GM12878 (cell line): ENCODE results near the gene RAP2C. TPM values are rescaled to one million over a fixed set of nuclear protein-coding genes. Genes with fewer than 3 reads are reported as not detected.
A peak's percentile ranks its signal among the peaks of the same experiment; 100 is the strongest.

ENCODE experiments used
- ATAC-seq: fragments of 200-7000 bp; cut with Tn5 transposase; 3 replicates; pipeline ENCODE4 v1.9.1; 2020; ENCODE audit warnings: mild to moderate bottlenecking, moderate library complexity
- Bru-seq: library from RNA; stranded (reverse); fragments of 400-500 nt; gene quantifications from one replicate; lab custom pipeline; 2021; lab: Mats Ljungman, UMichigan
- BruChase-seq, 2 experiments: library from RNA; stranded (reverse); fragments of 400-500 nt; gene quantifications; one replicate each; lab custom pipeline; 2021; lab: Mats Ljungman, UMichigan
- BruUV-seq: library from RNA; stranded (reverse); fragments of 400-500 nt; replicated peaks from 2 replicates; lab custom pipeline; 2021; lab: Mats Ljungman, UMichigan
- CTCF ChIA-PET: fragments of 300-600 bp; sonication (Branson Sonifier 250); formaldehyde crosslinking; extraction: SDS; loops from one replicate; lab custom pipeline; 2021; ENCODE audit warnings: inconsistent platforms; lab: Yijun Ruan, JAX
- POLR2A ChIA-PET: fragments of 350-600 bp; formaldehyde crosslinking; extraction: SDS; loops from one replicate; lab custom pipeline; 2021; ENCODE audit warnings: inconsistent platforms; lab: Charles Lee
- RAD21 ChIA-PET: fragments of 300-600 bp; sonication (Branson Sonifier 250); formaldehyde crosslinking; loops from one replicate; lab custom pipeline; 2023; ENCODE audit warnings: antibody characterized with exemption; ENCODE audit not compliant: unreplicated experiment; lab: Charles Lee
- SMC1A ChIA-PET: fragments of 300-600 bp; sonication (Branson Sonifier 250); formaldehyde crosslinking; loops from one replicate; lab custom pipeline; 2023; ENCODE audit not compliant: unreplicated experiment, uncharacterized antibody; lab: Charles Lee
- DNase-seq: peaks from one replicate; pipeline ENCODE4 v3.0.0-alpha.2; 2011; ENCODE audit warnings: low read depth, low spot score
- FAIRE-seq: peaks from 3 replicates; lab custom pipeline; 2011; peaks lifted over from hg19 to GRCh38; lab: Jason Lieb, UNC
- H2AFZ ChIP-seq: 2 replicates; pipeline ENCODE4 v1.6.0; 2011; ENCODE audit warnings: low read depth, low read length, control low read depth; ENCODE audit not compliant: control insufficient read depth
- H3K27ac ChIP-seq: 2 replicates; pipeline ENCODE4 v1.5.1; 2011; ENCODE audit warnings: control low read depth; ENCODE audit not compliant: control insufficient read depth, insufficient read depth
- H3K27me3 ChIP-seq, 2 experiments: replicated peaks in 1 of 2; 2 replicates each; pipeline versions ENCODE4 v1.6.0 to v1.6.1; 2011; ENCODE audit warnings: low read length in 1 of 2; ENCODE audit not compliant: control insufficient read depth in 2 of 2, insufficient read depth in 2 of 2
- H3K36me3 ChIP-seq, 2 experiments: 2 replicates each; pipeline ENCODE4 v1.5.1; 2011; ENCODE audit warnings: low read length in 1 of 2; ENCODE audit not compliant: control insufficient read depth in 2 of 2, insufficient read depth in 2 of 2
- H3K4me1 ChIP-seq: 2 replicates; pipeline ENCODE4 v1.6.1; 2011; ENCODE audit warnings: mild to moderate bottlenecking, low read length, moderate library complexity, mixed read lengths; ENCODE audit not compliant: control insufficient read depth, insufficient read depth
- H3K4me2 ChIP-seq: 2 replicates; pipeline ENCODE4 v1.6.0; 2011; ENCODE audit warnings: control low read depth; ENCODE audit not compliant: control insufficient read depth, insufficient read depth
- H3K4me3 ChIP-seq: fragments of 200-600 bp; sonication (generic); 2 replicates; pipeline ENCODE4 v1.5.1; 2016
- H3K79me2 ChIP-seq: 2 replicates; pipeline ENCODE4 v1.6.0; 2011; ENCODE audit warnings: low read length; ENCODE audit not compliant: control insufficient read depth, insufficient read depth
- H3K9ac ChIP-seq: 2 replicates; pipeline ENCODE4 v1.8.0; 2011; ENCODE audit warnings: low read length, control low read depth, mixed read lengths; ENCODE audit not compliant: control insufficient read depth, insufficient read depth
- H3K9me3 ChIP-seq: replicated peaks from 3 replicates; pipeline ENCODE4 v1.5.1; 2011; ENCODE audit warnings: mild to moderate bottlenecking, low read length; ENCODE audit not compliant: control insufficient read depth, insufficient read depth
- H4K20me1 ChIP-seq: 2 replicates; pipeline ENCODE4 v1.6.0; 2011; ENCODE audit not compliant: control insufficient read depth, insufficient read depth
- BHLHE40 ChIP-seq, 2 experiments: fragments of 450-650 bp in 1 of 2; IDR thresholded peaks; 2 replicates each; pipeline ENCODE4 v1.6.1; 2011 to 2017; ENCODE audit warnings: low read depth in 2 of 2, borderline replicate concordance in 1 of 2, improper control_type of control experiment in 1 of 2, low read length in 1 of 2, mild to moderate bottlenecking in 1 of 2
- MXI1 ChIP-seq: fragments of 150-350 bp; IDR thresholded peaks from 2 replicates; pipeline ENCODE4 v1.6.1; 2011; ENCODE audit warnings: low read depth, mild to moderate bottlenecking, inconsistent platforms, low read length, improper control_type of control experiment
- PAX8 ChIP-seq: fragments of 450-650 bp; IDR thresholded peaks from 2 replicates; pipeline ENCODE4 v1.6.1; 2017; ENCODE audit warnings: mild to moderate bottlenecking, moderate library complexity
- POLR2A ChIP-seq: IDR thresholded peaks from 2 replicates; pipeline ENCODE4 v1.6.1; 2011; ENCODE audit warnings: low read depth, mild to moderate bottlenecking, low read length
- RAD21 ChIP-seq: IDR thresholded peaks from 2 replicates; pipeline ENCODE4 v1.6.1; 2011; ENCODE audit warnings: mild to moderate bottlenecking, low read depth, low read length, moderate library complexity; ENCODE audit not compliant: insufficient read depth
- RUNX3 ChIP-seq: IDR thresholded peaks from 2 replicates; pipeline ENCODE4 v1.6.1; 2012; ENCODE audit warnings: low read length, inconsistent platforms
- SMC3 ChIP-seq: IDR thresholded peaks from 2 replicates; pipeline ENCODE4 v1.6.1; 2011; ENCODE audit warnings: low read length, improper control_type of control experiment, borderline replicate concordance
- SREBF2 ChIP-seq: IDR thresholded peaks from 2 replicates; pipeline ENCODE4 v1.6.1; 2012; ENCODE audit warnings: mild to moderate bottlenecking, low read length
- TCF3 ChIP-seq: IDR thresholded peaks from 2 replicates; pipeline ENCODE4 v1.6.1; 2012; ENCODE audit warnings: low read depth, mild to moderate bottlenecking, low read length, borderline replicate concordance; ENCODE audit not compliant: insufficient read depth
- WGBS: methylation state at CpG from one replicate; pipeline ENCODE4 v1.1.6; 2016; ENCODE audit warnings: low lambda C conversion rate; ENCODE audit not compliant: insufficient replicate concordance, insufficient coverage; ENCODE audit errors: missing lambda C conversion rate; 5-methylcytosine and 5-hydroxymethylcytosine counted together
- in situ Hi-C: fragments of 300-500 bp; cut with MboI; formaldehyde crosslinking; loops from 9 replicates; pipeline ENCODE4 v1.14.3; 2018; ENCODE audit warnings: mixed read lengths
- intact Hi-C: fragments of 100-400 bp; cut with micrococcal nuclease; formaldehyde crosslinking; loops from one replicate; pipeline ENCODE4 v1.14.2; 2022; ENCODE audit not compliant: unreplicated experiment
- long read RNA-seq, 2 experiments: library from polyadenylated mRNA; unstranded; transcript quantifications; one replicate each; pipeline ENCODE4 v2.0.0, GENCODE V29; 2019 to 2020
- polyA minus RNA-seq, 3 experiments: library from RNA; depleted of rRNA, polyadenylated mRNA; stranded (reverse); fragments of >200 nt; gene quantifications; 2 replicates each; pipeline ENCODE4 v1.2.3, GENCODE V29; 2011
- polyA plus RNA-seq, 11 experiments: library from polyadenylated mRNA; depleted of rRNA in 4 of 11; unstranded in 6 of 11; stranded (reverse) in 5 of 11; fragments of >200 nt; fragmentation: Nextera tagmentation in 4 of 11; fragmentation: Illumina TruSeq in 1 of 11; extraction: Ambion mirVana in 4 of 11; extraction: Trizol in 1 of 11; gene quantifications; 1 replicate in 1 of 11; 2 replicates in 10 of 11; pipeline versions ENCODE4 v1.2.1 to v1.2.3, GENCODE V29; 2011 to 2016; ENCODE audit warnings: inconsistent platforms in 2 of 11, missing spikeins in 2 of 11, low read depth in 1 of 11
- total RNA-seq, 4 experiments: library from RNA; depleted of rRNA in 3 of 4; stranded (reverse); fragments of >200 nt in 3 of 4; fragmentation: Illumina TruSeq in 1 of 4; extraction: Trizol in 1 of 4; gene quantifications; 2 replicates each; pipeline versions ENCODE4 v1.2.1 to v1.2.3, GENCODE V29; 2013 to 2021
- TF ChIP-seq, protein P1 (sequence below): fragments of 450-650 bp; IDR thresholded peaks from 2 replicates; pipeline ENCODE4 v1.6.1; 2017; ENCODE audit warnings: mild to moderate bottlenecking
- TF ChIP-seq, protein P2 (sequence below): fragments of 450-650 bp; IDR thresholded peaks from 2 replicates; pipeline ENCODE4 v1.6.1; 2016; ENCODE audit warnings: mild to moderate bottlenecking
- TF ChIP-seq, protein P3 (sequence below), 3 experiments: IDR thresholded peaks in 2 of 3; conservative IDR thresholded peaks in 1 of 3; 2 replicates each; pipeline ENCODE4 v1.5.1; 2011; ENCODE audit warnings: low read depth in 3 of 3, low read length in 3 of 3, mild to moderate bottlenecking in 3 of 3, control low read depth in 2 of 3, moderate library complexity in 2 of 3, inconsistent platforms in 1 of 3, mixed read lengths in 1 of 3; ENCODE audit not compliant: control insufficient read depth in 2 of 3, insufficient read depth in 1 of 3; ENCODE audit errors: extremely low read depth in 1 of 3

Gene RAP2C
- total RNA-seq (2013; cell fraction: nucleolus; rRNA removed) = 14.4 and 16.0 TPM in 2 replicates
- total RNA-seq (2014; rRNA removed) = 17.1 and 20.6 TPM in 2 replicates
- total RNA-seq (2014; rRNA removed; fragmentation: Illumina TruSeq; extraction: Trizol) = 31.3 and 32.0 TPM in 2 replicates
- 32.1 and 35.9 TPM in 2 replicates for total RNA-seq (2021)
- polyA plus RNA-seq (2011; ENCODE audit: low read depth) = 12.8 TPM
- 23.9 and 39.5 TPM in 2 replicates for polyA plus RNA-seq (2011; rRNA removed)
- polyA plus RNA-seq (2011; cell fraction: cytosol; rRNA removed) = 11.8 and 12.4 TPM in 2 replicates
- 16.8 and 17.9 TPM in 2 replicates for polyA plus RNA-seq (2011; cell fraction: nucleus; rRNA removed)
- 22.3 and 23.4 TPM in 2 replicates for polyA plus RNA-seq (2012)
- 27.0 and 38.0 TPM in 2 replicates for polyA plus RNA-seq (2014; fragmentation: Illumina TruSeq; extraction: Trizol)
- polyA plus RNA-seq (2014; fragmentation: Nextera tagmentation; extraction: Ambion mirVana) = 10 to 100 TPM; 20.3 to 27.4 TPM
- 16.0 and 20.0 TPM in 2 replicates for polyA plus RNA-seq (2014; rRNA removed)
- 10 to 100 TPM; 23.1 to 29.6 TPM for polyA plus RNA-seq (2016; fragmentation: Nextera tagmentation; extraction: Ambion mirVana)
- 18.5 and 28.7 TPM in 2 replicates for polyA minus RNA-seq (2011; rRNA and poly(A)+ RNA removed)
- polyA minus RNA-seq (2011; cell fraction: cytosol; rRNA and poly(A)+ RNA removed) = 13.2 and 16.6 TPM in 2 replicates
- polyA minus RNA-seq (2011; cell fraction: nucleus; rRNA and poly(A)+ RNA removed) = 6.3 and 7.9 TPM in 2 replicates
- Bru-seq, nascent RNA = percentile 93 among the genes with signal in this experiment
- BruChase-seq, experiment 1, labeled RNA remaining after a 6-hour chase = percentile 96 among the genes with signal in this experiment
- BruChase-seq, experiment 2, labeled RNA remaining after a 2-hour chase = percentile 95 among the genes with signal in this experiment
- long read RNA-seq, experiment 1, partial matches to known transcripts = 5 of 34 reads
- long read RNA-seq, experiment 1, other reads (novel, unspliced or antisense) = 29 of 34 reads
- long read RNA-seq, experiment 2, partial matches to known transcripts = 41 of 65 reads
- long read RNA-seq, experiment 2, other reads (novel, unspliced or antisense) = 23 of 65 reads

DNA sequence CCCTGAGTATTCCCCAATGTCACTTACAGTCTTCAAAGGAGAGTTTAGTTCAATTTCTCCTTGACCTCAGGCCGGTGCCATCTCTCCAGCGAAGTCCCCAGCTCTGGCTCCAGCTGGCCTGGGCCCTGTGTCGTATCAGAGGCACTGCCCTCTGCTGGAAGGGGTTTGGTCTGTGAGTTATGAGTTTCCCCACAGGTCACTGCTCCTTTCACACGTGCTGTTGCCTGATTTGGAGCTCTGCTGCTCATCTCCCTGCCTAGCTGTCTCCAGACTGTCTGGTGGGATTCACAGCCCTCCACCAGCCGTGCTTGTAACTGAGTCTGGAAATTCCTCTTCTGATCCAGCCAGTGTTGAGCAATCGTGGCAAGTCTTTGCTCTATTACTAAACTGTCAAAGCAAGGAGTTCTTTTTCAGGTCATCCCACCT lies at the start of gene RAP2C:
Gene RAP2C (minus strand): TSS at position 105 of the 426 bp plus-strand sequence. CDS start 2,179 bp downstream, outside the sequence.
- in situ Hi-C loops (loop anchor here (5.0 kb wide), 2 partner anchors 187 to 387 kb away; no protein-coding TSS in a partner anchor), intact Hi-C loops (loop anchor here (1.0 to 5.0 kb wide), 3 partner anchors 127 to 378 kb away; partner anchors contain the start of gene MBNL3)
- RAD21 ChIA-PET = interaction anchor here (0.6 to 6.7 kb wide), 21 partner anchors 11 to 395 kb away, joined by 3 to 69 read pairs (median 3); partner anchors contain the start of gene STK26
- Histone ChIP-seq H2AFZ (peak within 1 kb of the TSS; percentile 33; the same call in 1 of the 2 replicates), H3K4me3 (peak within 1 kb of the TSS; percentile 74), H4K20me1 (no peaks in the 10 kb centered on the region), H3K27ac (peak within 1 kb of the TSS; percentile 57; the same call in 1 of the 2 replicates), H3K36me3 (no peaks in the 10 kb centered on the region), H3K4me1 (no peaks in the 10 kb centered on the region), H3K27me3 (no peaks in the 10 kb centered on the region), H3K4me2 (peak within 1 kb of the TSS; percentile 47), H3K79me2 (peaks cover 24% of the 10 kb centered on the region), H3K9me3 (no peaks in the 10 kb centered on the region), H3K9ac (peak within 1 kb of the TSS; percentile 71)
- CTCF ChIA-PET = interaction anchor here (0.7 to 4.9 kb wide), 31 partner anchors 8 to 412 kb away, joined by 3 to 102 read pairs (median 4); partner anchors contain the start of gene STK26
- ATAC-seq (peak; percentile 73), FAIRE-seq (peak; percentile 83), DNase-seq (no peak)
- under 1% methylated on average over 6 of the region's 6 CpGs for WGBS
- no TSS peak for BruUV-seq
- peak; percentile 63 to 78; a peak in 3 of 4 replicates for TF ChIP-seq BHLHE40 (IDR thresholded peaks at IDR 0.05; ENCODE audit: borderline replicate concordance in 1 of 2, low read depth in 2 of 2, low read length in 1 of 2)
- TF ChIP-seq, protein P1, sequence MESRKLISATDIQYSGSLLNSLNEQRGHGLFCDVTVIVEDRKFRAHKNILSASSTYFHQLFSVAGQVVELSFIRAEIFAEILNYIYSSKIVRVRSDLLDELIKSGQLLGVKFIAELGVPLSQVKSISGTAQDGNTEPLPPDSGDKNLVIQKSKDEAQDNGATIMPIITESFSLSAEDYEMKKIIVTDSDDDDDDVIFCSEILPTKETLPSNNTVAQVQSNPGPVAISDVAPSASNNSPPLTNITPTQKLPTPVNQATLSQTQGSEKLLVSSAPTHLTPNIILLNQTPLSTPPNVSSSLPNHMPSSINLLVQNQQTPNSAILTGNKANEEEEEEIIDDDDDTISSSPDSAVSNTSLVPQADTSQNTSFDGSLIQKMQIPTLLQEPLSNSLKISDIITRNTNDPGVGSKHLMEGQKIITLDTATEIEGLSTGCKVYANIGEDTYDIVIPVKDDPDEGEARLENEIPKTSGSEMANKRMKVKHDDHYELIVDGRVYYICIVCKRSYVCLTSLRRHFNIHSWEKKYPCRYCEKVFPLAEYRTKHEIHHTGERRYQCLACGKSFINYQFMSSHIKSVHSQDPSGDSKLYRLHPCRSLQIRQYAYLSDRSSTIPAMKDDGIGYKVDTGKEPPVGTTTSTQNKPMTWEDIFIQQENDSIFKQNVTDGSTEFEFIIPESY = no peak
- TF ChIP-seq, protein P2, sequence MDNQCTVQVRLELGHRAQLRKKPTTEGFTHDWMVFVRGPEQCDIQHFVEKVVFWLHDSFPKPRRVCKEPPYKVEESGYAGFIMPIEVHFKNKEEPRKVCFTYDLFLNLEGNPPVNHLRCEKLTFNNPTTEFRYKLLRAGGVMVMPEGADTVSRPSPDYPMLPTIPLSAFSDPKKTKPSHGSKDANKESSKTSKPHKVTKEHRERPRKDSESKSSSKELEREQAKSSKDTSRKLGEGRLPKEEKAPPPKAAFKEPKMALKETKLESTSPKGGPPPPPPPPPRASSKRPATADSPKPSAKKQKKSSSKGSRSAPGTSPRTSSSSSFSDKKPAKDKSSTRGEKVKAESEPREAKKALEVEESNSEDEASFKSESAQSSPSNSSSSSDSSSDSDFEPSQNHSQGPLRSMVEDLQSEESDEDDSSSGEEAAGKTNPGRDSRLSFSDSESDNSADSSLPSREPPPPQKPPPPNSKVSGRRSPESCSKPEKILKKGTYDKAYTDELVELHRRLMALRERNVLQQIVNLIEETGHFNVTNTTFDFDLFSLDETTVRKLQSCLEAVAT = no peak
- no peak for TF ChIP-seq SREBF2
- peak; percentile 55; the same call in 1 of the 2 replicates for TF ChIP-seq MXI1
- TF ChIP-seq TCF3 = peak; percentile 49; the same call in 1 of the 2 replicates
- TF ChIP-seq RUNX3 = peak; percentile 14; the same call in 1 of the 2 replicates
- TF ChIP-seq, protein P3, sequence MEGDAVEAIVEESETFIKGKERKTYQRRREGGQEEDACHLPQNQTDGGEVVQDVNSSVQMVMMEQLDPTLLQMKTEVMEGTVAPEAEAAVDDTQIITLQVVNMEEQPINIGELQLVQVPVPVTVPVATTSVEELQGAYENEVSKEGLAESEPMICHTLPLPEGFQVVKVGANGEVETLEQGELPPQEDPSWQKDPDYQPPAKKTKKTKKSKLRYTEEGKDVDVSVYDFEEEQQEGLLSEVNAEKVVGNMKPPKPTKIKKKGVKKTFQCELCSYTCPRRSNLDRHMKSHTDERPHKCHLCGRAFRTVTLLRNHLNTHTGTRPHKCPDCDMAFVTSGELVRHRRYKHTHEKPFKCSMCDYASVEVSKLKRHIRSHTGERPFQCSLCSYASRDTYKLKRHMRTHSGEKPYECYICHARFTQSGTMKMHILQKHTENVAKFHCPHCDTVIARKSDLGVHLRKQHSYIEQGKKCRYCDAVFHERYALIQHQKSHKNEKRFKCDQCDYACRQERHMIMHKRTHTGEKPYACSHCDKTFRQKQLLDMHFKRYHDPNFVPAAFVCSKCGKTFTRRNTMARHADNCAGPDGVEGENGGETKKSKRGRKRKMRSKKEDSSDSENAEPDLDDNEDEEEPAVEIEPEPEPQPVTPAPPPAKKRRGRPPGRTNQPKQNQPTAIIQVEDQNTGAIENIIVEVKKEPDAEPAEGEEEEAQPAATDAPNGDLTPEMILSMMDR (IDR thresholded peaks at IDR 0.05 in 2 of 3, conservative IDR thresholded peaks at IDR 0.05 in 1 of 3; ENCODE audit: control insufficient read depth in 2 of 3, extremely low read depth in 1 of 3, insufficient read depth in 1 of 3, low read depth in 3 of 3, low read length in 3 of 3) = peak; percentile 61 to 76 (median 75)
- peak; percentile 72 for TF ChIP-seq SMC3
- TF ChIP-seq PAX8 = no peak
- TF ChIP-seq RAD21 = peak; percentile 58
- peak; percentile 48 for TF ChIP-seq POLR2A
- SMC1A ChIA-PET = interaction anchor here (0.8 to 4.7 kb wide), 20 partner anchors 11 to 396 kb away, joined by 3 to 84 read pairs (median 4); no protein-coding TSS in a partner anchor
- POLR2A ChIA-PET = interaction anchor here (1.2 to 2.4 kb wide), 2 partner anchors 127 to 391 kb away, joined by 7 to 8 read pairs; no protein-coding TSS in a partner anchor
